GM12878 (cell line): ENCODE results near the gene MXI1. TPM values are rescaled to one million over a fixed set of nuclear protein-coding genes. Genes with fewer than 3 reads are reported as not detected.

Experiments used
- ATAC-seq: fragments of 200-7000 bp; cut with Tn5 transposase; 3 replicates; pipeline ENCODE4 v1.9.1; 2020; ENCODE audit warnings: mild to moderate bottlenecking, moderate library complexity
- BruUV-seq: library from RNA; stranded (reverse); fragments of 400-500 nt; replicated peaks from 2 replicates; lab custom pipeline; 2021; lab: Mats Ljungman, UMichigan
- CTCF ChIA-PET: fragments of 300-600 bp; sonication (Branson Sonifier 250); formaldehyde crosslinking; extraction: SDS; loops from one replicate; lab custom pipeline; 2021; ENCODE audit warnings: inconsistent platforms; lab: Yijun Ruan, JAX
- POLR2A ChIA-PET: fragments of 350-600 bp; formaldehyde crosslinking; extraction: SDS; loops from one replicate; lab custom pipeline; 2021; ENCODE audit warnings: inconsistent platforms; lab: Charles Lee
- RAD21 ChIA-PET: fragments of 300-600 bp; sonication (Branson Sonifier 250); formaldehyde crosslinking; loops from one replicate; lab custom pipeline; 2023; ENCODE audit warnings: antibody characterized with exemption; ENCODE audit not compliant: unreplicated experiment; lab: Charles Lee
- SMC1A ChIA-PET: fragments of 300-600 bp; sonication (Branson Sonifier 250); formaldehyde crosslinking; loops from one replicate; lab custom pipeline; 2023; ENCODE audit not compliant: unreplicated experiment, uncharacterized antibody; lab: Charles Lee
- DNase-seq: peaks from one replicate; pipeline ENCODE4 v3.0.0-alpha.2; 2011; ENCODE audit warnings: low read depth, low spot score
- FAIRE-seq: peaks from 3 replicates; lab custom pipeline; 2011; peaks lifted over from hg19 to GRCh38; lab: Jason Lieb, UNC
- H2AFZ ChIP-seq: 2 replicates; pipeline ENCODE4 v1.6.0; 2011; ENCODE audit warnings: low read depth, low read length, control low read depth; ENCODE audit not compliant: control insufficient read depth
- H3K27ac ChIP-seq: 2 replicates; pipeline ENCODE4 v1.5.1; 2011; ENCODE audit warnings: control low read depth; ENCODE audit not compliant: control insufficient read depth, insufficient read depth
- H3K27me3 ChIP-seq, 2 experiments: replicated peaks in 1 of 2; 2 replicates each; pipeline versions ENCODE4 v1.6.0 to v1.6.1; 2011; ENCODE audit warnings: low read length in 1 of 2; ENCODE audit not compliant: control insufficient read depth in 2 of 2, insufficient read depth in 2 of 2
- H3K36me3 ChIP-seq, 2 experiments: 2 replicates each; pipeline ENCODE4 v1.5.1; 2011; ENCODE audit warnings: low read length in 1 of 2; ENCODE audit not compliant: control insufficient read depth in 2 of 2, insufficient read depth in 2 of 2
- H3K4me1 ChIP-seq: 2 replicates; pipeline ENCODE4 v1.6.1; 2011; ENCODE audit warnings: mild to moderate bottlenecking, low read length, moderate library complexity, mixed read lengths; ENCODE audit not compliant: control insufficient read depth, insufficient read depth
- H3K4me2 ChIP-seq: 2 replicates; pipeline ENCODE4 v1.6.0; 2011; ENCODE audit warnings: control low read depth; ENCODE audit not compliant: control insufficient read depth, insufficient read depth
- H3K4me3 ChIP-seq: fragments of 200-600 bp; sonication (generic); 2 replicates; pipeline ENCODE4 v1.5.1; 2016
- H3K79me2 ChIP-seq: 2 replicates; pipeline ENCODE4 v1.6.0; 2011; ENCODE audit warnings: low read length; ENCODE audit not compliant: control insufficient read depth, insufficient read depth
- H3K9ac ChIP-seq: 2 replicates; pipeline ENCODE4 v1.8.0; 2011; ENCODE audit warnings: low read length, control low read depth, mixed read lengths; ENCODE audit not compliant: control insufficient read depth, insufficient read depth
- H3K9me3 ChIP-seq: replicated peaks from 3 replicates; pipeline ENCODE4 v1.5.1; 2011; ENCODE audit warnings: mild to moderate bottlenecking, low read length; ENCODE audit not compliant: control insufficient read depth, insufficient read depth
- H4K20me1 ChIP-seq: 2 replicates; pipeline ENCODE4 v1.6.0; 2011; ENCODE audit not compliant: control insufficient read depth, insufficient read depth
- BCL3 ChIP-seq: IDR thresholded peaks from 2 replicates; pipeline ENCODE4 v1.6.1; 2011; ENCODE audit warnings: borderline replicate concordance, low read depth, mild to moderate bottlenecking, moderate library complexity, low read length; ENCODE audit not compliant: insufficient read depth, poor library complexity, severe bottlenecking
- BHLHE40 ChIP-seq, 2 experiments: fragments of 450-650 bp in 1 of 2; IDR thresholded peaks; 2 replicates each; pipeline ENCODE4 v1.6.1; 2011 to 2017; ENCODE audit warnings: low read depth in 2 of 2, borderline replicate concordance in 1 of 2, improper control_type of control experiment in 1 of 2, low read length in 1 of 2, mild to moderate bottlenecking in 1 of 2
- PML ChIP-seq: IDR thresholded peaks from 2 replicates; pipeline ENCODE4 v1.6.1; 2012; ENCODE audit warnings: low read length, inconsistent platforms
- WGBS: methylation state at CpG from one replicate; pipeline ENCODE4 v1.1.6; 2016; ENCODE audit warnings: low lambda C conversion rate; ENCODE audit not compliant: insufficient replicate concordance, insufficient coverage; ENCODE audit errors: missing lambda C conversion rate; 5-methylcytosine and 5-hydroxymethylcytosine counted together
- in situ Hi-C: fragments of 300-500 bp; cut with MboI; formaldehyde crosslinking; loops from 9 replicates; pipeline ENCODE4 v1.14.3; 2018; ENCODE audit warnings: mixed read lengths
- intact Hi-C: fragments of 100-400 bp; cut with micrococcal nuclease; formaldehyde crosslinking; loops from one replicate; pipeline ENCODE4 v1.14.2; 2022; ENCODE audit not compliant: unreplicated experiment
- polyA plus RNA-seq, 11 experiments: library from polyadenylated mRNA; depleted of rRNA in 4 of 11; unstranded in 6 of 11; stranded (reverse) in 5 of 11; fragments of >200 nt; fragmentation: Nextera tagmentation in 4 of 11; fragmentation: Illumina TruSeq in 1 of 11; extraction: Ambion mirVana in 4 of 11; extraction: Trizol in 1 of 11; gene quantifications; 1 replicate in 1 of 11; 2 replicates in 10 of 11; pipeline versions ENCODE4 v1.2.1 to v1.2.3, GENCODE V29; 2011 to 2016; ENCODE audit warnings: inconsistent platforms in 2 of 11, missing spikeins in 2 of 11, low read depth in 1 of 11
- total RNA-seq, 4 experiments: library from RNA; depleted of rRNA in 3 of 4; stranded (reverse); fragments of >200 nt in 3 of 4; fragmentation: Illumina TruSeq in 1 of 4; extraction: Trizol in 1 of 4; gene quantifications; 2 replicates each; pipeline versions ENCODE4 v1.2.1 to v1.2.3, GENCODE V29; 2013 to 2021

The MXI1 gene
- total and polyA plus RNA-seq, 10 of the 15 experiments (the other 5 are each of a cell fraction or from before 2014, with no cell fraction given): 0.23 to 8.0 (median 0.41) TPM

- no peak for TF ChIP-seq BCL3
Observed at GRCh38 chr10:110225756-110226542, 18.5 kb downstream of the MXI1 start (continued).

- in situ Hi-C loops: no loop called here
- no peak overlapping the region for H3K4me2 ChIP-seq
- no peaks in the 10 kb centered on the region for H3K79me2 ChIP-seq
- no peaks in the 10 kb centered on the region for H4K20me1 ChIP-seq
- RAD21 ChIA-PET: interaction anchor here (0.5 to 1.1 kb wide), 4 partner anchors 15 to 88 kb away, joined by 3 to 6 read pairs (median 4); no protein-coding TSS in a partner anchor
- TF ChIP-seq PML (no peak), BHLHE40 (IDR thresholded peaks at IDR 0.05; ENCODE audit: borderline replicate concordance in 1 of 2, low read depth in 2 of 2, low read length in 1 of 2) (peak in 1 of 2 experiments; percentile 74; a peak in 2 of 4 replicates)
- H3K4me1 ChIP-seq: peaks cover 3% of the 10 kb centered on the region; the same call in 1 of the 2 replicates
- no peak overlapping the region for H3K9ac ChIP-seq
- WGBS: no CpG with 5 or more reads among the region's 36 CpGs
- BruUV-seq: no TSS peak
- no peaks in the 10 kb centered on the region for H3K9me3 ChIP-seq
- peaks cover 0 to 2% of the 10 kb centered on the region in 2 experiments; a peak in 2 of 4 replicates for H3K27me3 ChIP-seq
- H3K27ac ChIP-seq: no peak overlapping the region
- FAIRE-seq (no peak), DNase-seq (no peak), ATAC-seq (peak; percentile 61)
- SMC1A ChIA-PET: interaction anchor here (0.5 to 0.9 kb wide), 2 partner anchors 14 to 29 kb away, joined by 3 read pairs; no protein-coding TSS in a partner anchor
- peak overlapping the region; percentile 15; the same call in 1 of the 2 replicates for H2AFZ ChIP-seq
- CTCF ChIA-PET: interaction anchor here (1.0 kb wide), 1 partner anchor 16 kb away, joined by 3 read pairs; no protein-coding TSS in a partner anchor
- H3K4me3 ChIP-seq: 0 out of 2 replicates have a peak overlapping the region, but pooled peaks have one; percentile 90
- intact Hi-C loops: loop anchor here (10.0 kb wide), 1 partner anchor 342 kb away; no protein-coding TSS in a partner anchor
- POLR2A ChIA-PET: interaction anchor here (0.6 kb wide), 1 partner anchor 17 kb away, joined by 4 read pairs; no protein-coding TSS in a partner anchor
- no peaks in the 10 kb centered on the region for H3K36me3 ChIP-seq
Observed at GRCh38 chr10:110226543-110226925, 19.1 kb downstream of the MXI1 start.
